NCI-H2107 treated with DMSO at 0.1 percent for 48 hours (cell line): ENCODE measurements around the gene KLHL8.

Experiments used
- DNase-seq: peaks from one replicate; lab custom pipeline; 2025; ENCODE audit not compliant: unreplicated experiment; lab: John Stamatoyannopoulos, UW

Gene KLHL8

DNA sequence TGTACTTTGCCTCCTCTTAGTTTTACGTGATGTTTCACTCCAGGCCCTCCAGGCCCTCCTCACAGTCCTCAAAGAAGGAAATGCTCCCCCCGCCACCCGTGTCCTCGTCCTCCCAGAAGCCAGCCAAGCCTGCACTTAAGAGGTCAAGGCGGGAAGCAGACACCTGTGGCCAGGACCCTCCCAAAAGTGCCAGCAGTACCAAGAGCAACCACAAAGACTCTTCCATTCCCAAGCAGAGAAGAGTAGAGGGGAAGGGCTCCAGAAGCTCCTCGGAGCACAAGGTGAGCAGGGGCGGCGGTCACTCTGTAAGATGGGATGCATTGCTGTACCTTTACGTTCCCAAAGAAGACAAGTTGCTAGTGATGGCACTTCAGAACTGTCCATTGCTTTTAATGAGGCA lies 94.4 kb downstream of the KLHL8 start:
- no peak for DNase-seq

DNA sequence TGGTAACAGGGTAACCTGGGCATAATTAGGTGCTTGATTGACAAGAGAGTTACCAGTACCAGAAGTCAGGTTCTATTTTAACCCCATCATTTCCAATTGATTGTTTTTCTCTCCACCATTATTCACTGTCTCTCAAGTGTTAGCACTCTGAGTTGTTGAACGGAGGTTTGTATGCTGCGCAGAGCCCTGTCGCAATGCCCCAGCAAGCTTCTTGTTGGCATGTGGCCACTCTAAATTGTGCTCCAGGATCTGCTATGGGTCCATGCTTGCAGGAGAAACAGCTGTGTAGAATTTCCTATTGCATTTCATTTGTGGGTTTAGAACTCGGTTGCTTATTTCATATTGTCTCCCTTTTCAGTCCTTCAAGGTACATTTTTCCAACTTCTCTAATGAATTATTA lies 98.2 kb downstream of the KLHL8 start:
- no peak for DNase-seq

DNA sequence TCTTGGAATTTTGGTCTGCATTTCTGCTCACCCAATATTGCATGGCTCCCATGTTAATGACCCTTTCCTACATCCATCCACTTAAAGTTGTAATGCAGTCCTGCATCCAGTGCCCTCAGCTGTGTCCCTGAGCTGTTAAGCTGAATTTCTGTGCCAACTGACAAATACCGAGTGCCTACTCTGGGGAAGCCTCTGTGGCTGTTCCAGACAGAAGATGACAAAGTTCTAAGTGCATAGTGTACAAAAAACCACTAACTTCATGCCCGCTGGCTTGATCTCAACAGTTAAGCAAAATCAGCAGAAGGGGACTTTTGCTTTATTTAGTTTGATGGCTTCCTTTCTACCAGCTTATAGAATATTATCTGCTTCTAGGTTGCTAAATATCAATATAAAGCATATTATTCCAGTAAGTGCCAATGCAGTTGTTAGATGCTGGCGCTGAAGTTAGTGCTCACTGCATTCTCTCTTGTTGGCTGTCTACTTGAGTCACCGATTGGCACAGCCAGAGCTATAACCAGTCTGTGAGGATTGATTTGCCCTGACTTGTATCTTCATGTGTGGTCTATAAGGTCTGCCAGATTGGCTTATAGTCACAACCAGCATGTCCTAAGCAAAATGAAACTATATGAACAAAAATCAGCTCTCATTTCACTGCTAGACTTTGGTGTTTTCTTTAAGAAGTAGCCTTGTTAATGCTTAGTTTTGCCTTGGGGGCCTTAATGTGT lies 98.9 kb downstream of the KLHL8 start:
- no peak for DNase-seq

DNA sequence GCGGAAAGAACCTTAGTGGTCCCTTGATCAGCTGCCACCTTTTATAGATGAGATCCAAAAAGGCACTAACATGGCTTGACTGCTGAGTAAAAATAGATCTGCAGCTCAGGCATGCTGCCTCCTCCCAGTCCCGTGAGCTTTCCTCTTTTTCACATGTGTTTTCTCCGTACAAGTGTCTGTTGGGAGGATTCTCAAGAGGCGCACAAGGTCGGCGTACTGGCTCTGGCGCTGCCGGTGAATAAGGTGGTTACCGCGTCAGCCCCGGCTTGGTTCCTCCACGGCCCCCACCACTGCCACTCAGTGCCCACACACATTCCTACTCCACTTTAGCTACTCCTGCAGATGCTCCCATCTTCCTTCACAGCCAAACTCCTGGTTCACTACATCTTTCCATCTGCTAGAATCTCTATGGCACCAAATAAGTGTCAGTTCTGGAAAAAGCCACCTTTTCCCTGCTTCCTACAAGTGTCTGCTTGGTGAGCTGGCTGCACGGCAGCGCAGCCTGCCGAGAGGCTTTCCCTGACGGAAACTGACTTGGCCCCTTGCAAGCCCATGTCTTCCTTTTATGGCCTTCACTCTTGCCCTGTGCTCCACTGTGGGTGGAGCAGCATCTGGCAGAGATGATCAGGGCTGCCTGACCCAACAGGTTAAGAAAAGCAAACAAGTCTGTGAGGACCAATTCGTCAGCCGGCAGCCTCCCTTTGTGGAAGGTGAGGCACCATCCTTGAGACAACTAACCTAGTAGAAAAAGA lies 99.8 kb downstream of the KLHL8 start:
- no peak for DNase-seq

DNA sequence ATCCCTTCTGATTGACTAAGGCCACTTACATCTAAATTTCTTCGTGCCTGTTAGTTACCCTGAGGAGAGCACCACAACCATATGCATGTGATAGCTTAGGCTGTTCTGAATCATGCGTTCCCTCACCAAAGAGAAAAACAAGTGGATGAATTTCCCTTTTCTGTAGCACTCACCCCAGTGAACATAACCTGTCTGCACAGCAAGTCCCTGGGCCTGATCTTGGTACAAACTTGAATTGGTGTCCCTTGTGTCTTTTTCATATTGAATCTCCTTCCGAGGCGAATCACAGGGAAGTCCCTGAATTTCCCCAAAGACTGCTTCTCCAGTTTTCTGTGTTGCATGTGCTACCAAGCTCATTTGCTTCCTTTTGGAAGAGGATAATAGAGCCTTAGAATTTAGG lies 100.4 kb downstream of the KLHL8 start:
- DNase-seq: no peak

DNA sequence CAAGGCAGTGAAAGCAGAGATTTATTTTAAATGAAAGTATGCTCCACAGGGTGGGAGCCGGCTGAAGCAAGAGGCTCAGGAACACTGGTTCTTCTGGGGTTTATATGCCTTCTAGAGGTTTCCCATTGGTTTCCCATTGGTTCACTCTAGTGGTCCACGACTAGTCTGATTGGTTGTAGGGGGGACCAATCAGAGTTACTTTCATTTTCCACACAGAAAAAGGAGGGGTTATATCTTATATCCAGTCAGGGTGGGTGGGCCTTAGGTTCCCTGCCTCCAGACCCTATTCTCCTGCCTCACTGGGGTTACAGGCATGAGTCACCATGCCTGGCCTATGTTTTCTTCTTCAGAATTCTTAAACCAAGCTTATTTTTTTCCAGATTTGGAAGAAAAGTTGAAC lies 101.6 kb downstream of the KLHL8 start:
- no peak for DNase-seq

- DNase-seq: no peak
These were observed 102.0 kb downstream of the KLHL8 start for GRCh38 chr4:87118421-87118820.

DNA sequence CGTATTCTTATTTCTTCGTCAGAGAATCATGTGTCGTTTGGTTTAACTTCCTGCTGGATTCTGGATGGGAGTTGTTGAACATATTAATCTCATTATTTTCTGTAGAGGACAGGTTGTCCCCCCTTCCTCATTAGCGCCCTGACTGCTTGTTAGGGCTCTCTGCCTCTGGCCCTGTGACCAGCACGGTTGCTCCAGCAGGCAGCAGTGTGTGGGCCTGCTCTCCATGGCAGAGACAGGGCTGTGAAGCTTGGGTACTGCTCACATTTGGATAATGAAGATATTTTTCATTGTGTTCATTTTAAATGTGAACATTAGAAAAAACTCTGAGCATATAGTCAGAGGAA lies 102.7 kb downstream of the KLHL8 start:
- no peak for DNase-seq

GRCh38 chr4:87117051-87117731 lies 103.2 kb downstream of the KLHL8 start:
- DNase-seq: no peak

DNA sequence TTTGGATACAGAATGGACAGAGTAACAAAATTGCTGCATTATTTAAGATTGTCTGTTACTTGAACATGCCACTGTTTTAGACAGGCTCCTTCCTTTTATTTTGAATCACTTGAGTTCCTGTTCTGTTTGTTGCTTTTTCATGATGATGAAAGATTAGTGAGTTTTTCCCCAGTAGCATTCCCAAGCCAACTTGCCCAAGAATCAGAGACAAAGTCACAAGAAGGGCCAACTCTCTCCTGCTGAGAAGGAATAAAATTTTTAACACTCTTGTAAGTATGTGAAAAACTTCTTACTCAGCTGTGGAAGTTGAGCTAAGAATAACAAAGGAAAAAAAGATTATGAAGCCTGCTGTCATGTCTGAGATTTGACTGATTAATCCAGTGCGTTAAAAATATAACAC lies 104.2 kb downstream of the KLHL8 start:
- DNase-seq: no peak

- DNase-seq: no peak
These were observed 106.0 kb downstream of the KLHL8 start for GRCh38 chr4:87114245-87115062.

DNA sequence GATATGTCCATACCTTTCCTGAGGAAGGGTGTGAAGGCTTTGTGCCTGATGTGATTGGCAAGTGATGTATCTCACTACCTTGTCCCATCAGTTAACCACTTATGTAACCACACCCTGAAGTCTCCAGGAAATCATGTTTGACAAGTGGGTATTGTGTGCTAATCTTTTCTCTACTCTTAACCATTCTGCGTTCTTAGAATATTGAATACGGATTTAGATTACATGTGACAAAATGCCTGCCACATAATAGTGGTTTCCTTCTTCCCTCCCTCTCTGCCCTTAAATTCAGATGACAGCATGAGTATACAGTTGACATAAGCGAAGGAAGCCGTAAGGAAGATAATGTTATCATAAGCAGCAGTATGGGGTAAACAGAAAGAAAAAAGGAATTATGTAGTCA lies 108.4 kb downstream of the KLHL8 start:
- DNase-seq: no peak
